ENCODE results near the gene HMX1. TPM values are rescaled to one million over a fixed set of nuclear protein-coding genes. Genes with fewer than 3 reads are reported as not detected.

Gene HMX1
- total RNA-seq, 4 donors from 2014 or later, result not detected

DNA sequence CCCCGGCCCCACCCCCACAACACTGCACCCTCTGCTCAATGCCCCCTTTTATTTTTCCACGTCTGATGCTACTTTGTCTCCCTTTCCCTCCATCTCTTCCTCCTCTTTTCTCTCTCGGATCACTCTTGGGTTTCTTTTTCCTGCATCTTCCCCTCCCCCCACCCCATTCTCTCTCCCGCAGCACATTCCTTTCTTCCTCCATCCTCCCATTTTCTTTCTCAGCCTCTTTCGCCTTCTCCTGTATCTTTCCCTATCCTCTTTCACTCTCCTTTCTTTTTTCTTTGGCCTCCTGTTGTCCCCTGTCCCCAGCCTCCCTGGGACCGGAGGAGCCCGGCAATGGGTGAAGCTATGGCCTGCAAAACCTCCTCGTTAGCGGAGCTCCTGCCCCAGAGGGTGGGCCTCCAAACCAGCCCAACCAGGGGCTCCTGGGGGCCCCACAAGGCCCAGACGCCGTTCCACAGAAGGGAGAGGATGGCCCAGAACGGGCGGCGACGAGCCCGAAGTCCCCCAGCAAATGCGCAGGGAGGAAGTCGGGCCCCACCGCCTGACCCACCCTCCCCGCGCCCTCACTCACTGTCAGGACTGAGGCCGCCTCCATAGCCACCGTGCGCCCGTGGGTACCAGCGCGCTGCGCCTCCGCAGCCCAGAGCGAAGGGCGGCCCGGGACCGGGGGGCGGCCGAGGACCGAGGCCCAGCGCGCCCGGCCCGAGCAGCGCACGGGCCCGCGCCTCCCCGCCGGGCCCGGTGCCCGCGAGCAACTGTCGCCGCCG lies 807 bp downstream of the HMX1 start:
- no peak for ATAC-seq
- 0 to 6% methylated on average over 3 to 7 of the region's 52 CpGs for WGBS, 2 donors (ENCODE audit: low coverage in 1 of 2)
- no peak overlapping the region for H3K27ac ChIP-seq
- no peaks in the 10 kb centered on the region for H3K36me3 ChIP-seq
- H3K27me3 ChIP-seq, result peaks cover 100% of the 10 kb centered on the region
- H3K9me3 ChIP-seq, result no peaks in the 10 kb centered on the region
- TF ChIP-seq POLR2A (IDR thresholded peaks at IDR 0.05) (no peak), POLR2AphosphoS5 (IDR thresholded peaks at IDR 0.05) (no peak), EP300 (IDR thresholded peaks at IDR 0.05) (no peak)
- TF ChIP-seq, protein P1, sequence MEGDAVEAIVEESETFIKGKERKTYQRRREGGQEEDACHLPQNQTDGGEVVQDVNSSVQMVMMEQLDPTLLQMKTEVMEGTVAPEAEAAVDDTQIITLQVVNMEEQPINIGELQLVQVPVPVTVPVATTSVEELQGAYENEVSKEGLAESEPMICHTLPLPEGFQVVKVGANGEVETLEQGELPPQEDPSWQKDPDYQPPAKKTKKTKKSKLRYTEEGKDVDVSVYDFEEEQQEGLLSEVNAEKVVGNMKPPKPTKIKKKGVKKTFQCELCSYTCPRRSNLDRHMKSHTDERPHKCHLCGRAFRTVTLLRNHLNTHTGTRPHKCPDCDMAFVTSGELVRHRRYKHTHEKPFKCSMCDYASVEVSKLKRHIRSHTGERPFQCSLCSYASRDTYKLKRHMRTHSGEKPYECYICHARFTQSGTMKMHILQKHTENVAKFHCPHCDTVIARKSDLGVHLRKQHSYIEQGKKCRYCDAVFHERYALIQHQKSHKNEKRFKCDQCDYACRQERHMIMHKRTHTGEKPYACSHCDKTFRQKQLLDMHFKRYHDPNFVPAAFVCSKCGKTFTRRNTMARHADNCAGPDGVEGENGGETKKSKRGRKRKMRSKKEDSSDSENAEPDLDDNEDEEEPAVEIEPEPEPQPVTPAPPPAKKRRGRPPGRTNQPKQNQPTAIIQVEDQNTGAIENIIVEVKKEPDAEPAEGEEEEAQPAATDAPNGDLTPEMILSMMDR (IDR thresholded peaks at IDR 0.05), result no peak
- H3K4me1 ChIP-seq, result peaks cover 0 to 42% (median 0%) of the 10 kb centered on the region in 3 donors
- peak overlapping the region in 1 of 2 donors; percentile 35 for H3K4me3 ChIP-seq

DNA sequence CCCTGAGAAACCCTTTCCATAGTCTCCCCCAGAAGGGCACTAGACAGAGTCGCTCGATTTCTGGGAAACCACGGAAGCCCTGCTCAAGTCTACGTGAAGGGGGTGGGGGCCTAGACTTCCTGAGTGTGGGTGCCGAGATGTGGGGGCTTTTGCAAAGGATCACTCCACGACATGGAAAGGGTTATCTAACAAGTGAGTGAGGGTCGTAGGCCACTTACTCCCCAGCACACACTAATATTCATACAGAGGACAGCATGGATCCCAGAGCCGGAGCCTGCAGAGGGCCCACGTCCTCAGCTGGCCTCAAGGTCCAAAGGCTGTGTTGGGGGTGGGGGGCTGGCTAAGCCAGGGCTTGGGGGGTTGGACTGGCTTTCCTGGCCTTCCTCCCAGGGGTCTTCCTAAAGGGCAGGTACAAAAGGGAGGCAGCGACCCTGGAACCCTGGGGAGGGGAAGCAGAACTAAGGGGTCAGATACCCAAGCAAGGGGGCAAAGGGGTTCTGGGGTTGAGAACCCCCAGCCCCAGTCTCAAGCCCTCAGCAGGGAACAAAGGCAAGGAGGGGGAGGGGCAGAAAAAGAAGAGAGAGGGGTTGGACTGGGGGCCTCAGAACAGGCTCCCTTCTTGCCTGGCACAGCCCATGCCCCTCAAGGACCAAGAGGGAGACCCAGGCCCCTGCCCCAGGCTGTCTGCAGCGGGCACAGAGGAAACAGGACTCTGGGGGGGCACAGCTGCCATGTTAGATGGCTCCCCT lies 1.6 kb downstream of the HMX1 start:
- Histone ChIP-seq H3K9me3 (no peaks in the 10 kb centered on the region), H3K36me3 (no peaks in the 10 kb centered on the region), H3K27ac (no peak overlapping the region), H3K4me3 (no peak overlapping the region), H3K4me1 (peaks cover 0 to 42% (median 0%) of the 10 kb centered on the region in 3 donors), H3K27me3 (peaks cover 100% of the 10 kb centered on the region)
- TF ChIP-seq EP300 (IDR thresholded peaks at IDR 0.05) (no peak), POLR2AphosphoS5 (IDR thresholded peaks at IDR 0.05) (no peak), POLR2A (IDR thresholded peaks at IDR 0.05) (no peak)
- TF ChIP-seq, protein P1 (IDR thresholded peaks at IDR 0.05), result no peak
- no peak for ATAC-seq
- 10% methylated on average over 6 to 11 of the region's 11 CpGs for WGBS, 2 donors (ENCODE audit: low coverage in 1 of 2)

DNA sequence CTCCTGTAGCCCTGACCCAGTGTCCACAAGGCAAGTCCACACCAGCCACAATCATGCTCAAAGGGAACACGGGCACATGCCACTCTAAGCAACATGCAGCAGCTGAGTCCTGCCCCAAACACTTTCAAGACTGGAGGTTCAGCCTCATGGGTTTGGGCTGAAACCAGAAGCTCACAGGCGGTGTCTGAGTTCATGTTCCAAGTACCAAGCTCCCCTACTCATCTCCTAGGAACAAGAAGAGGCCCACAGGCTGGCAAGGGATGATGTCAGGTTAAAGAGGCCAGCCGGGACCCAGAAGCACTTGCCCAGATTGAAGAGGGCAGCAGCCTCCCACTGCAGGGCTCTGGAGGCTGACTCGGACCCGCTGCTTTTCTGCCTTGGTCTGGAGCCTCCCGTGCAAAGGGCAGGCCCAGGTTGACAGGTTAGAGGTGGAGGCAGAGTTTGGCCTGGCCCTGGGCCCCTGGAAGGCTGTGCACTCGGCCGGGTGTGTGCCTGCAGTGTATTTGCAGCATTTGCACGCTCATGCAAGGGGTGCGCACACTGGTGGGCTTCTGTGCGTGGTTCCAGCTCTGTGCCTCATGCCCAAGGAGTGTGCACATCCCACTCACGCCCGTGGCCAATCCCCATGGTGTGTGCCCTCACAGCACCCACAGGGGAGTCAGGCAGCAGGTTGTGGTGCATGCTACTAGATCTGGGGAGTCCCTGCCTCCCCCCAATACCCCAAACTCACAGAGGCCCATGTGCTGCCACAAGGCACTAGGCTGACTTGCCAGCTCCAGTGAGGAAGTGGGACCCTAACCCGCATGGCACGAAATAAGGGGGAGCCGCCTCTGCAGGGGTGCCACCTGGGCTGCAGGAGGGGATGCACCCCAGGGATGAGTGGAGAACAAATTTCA lies 2.4 kb downstream of the HMX1 start:
- TF ChIP-seq POLR2AphosphoS5 (IDR thresholded peaks at IDR 0.05) (no peak), EP300 (IDR thresholded peaks at IDR 0.05) (no peak), POLR2A (IDR thresholded peaks at IDR 0.05) (no peak)
- TF ChIP-seq, protein P1 (IDR thresholded peaks at IDR 0.05), result no peak
- Histone ChIP-seq H3K4me1 (peaks cover 0 to 42% (median 0%) of the 10 kb centered on the region in 3 donors), H3K9me3 (no peaks in the 10 kb centered on the region), H3K27me3 (peaks cover 100% of the 10 kb centered on the region), H3K27ac (no peak overlapping the region), H3K4me3 (no peak overlapping the region), H3K36me3 (no peaks in the 10 kb centered on the region)
- no peak for ATAC-seq
- 24 to 29% methylated on average over 1 to 6 of the region's 16 CpGs for WGBS, 2 donors (ENCODE audit: low coverage in 1 of 2)

DNA sequence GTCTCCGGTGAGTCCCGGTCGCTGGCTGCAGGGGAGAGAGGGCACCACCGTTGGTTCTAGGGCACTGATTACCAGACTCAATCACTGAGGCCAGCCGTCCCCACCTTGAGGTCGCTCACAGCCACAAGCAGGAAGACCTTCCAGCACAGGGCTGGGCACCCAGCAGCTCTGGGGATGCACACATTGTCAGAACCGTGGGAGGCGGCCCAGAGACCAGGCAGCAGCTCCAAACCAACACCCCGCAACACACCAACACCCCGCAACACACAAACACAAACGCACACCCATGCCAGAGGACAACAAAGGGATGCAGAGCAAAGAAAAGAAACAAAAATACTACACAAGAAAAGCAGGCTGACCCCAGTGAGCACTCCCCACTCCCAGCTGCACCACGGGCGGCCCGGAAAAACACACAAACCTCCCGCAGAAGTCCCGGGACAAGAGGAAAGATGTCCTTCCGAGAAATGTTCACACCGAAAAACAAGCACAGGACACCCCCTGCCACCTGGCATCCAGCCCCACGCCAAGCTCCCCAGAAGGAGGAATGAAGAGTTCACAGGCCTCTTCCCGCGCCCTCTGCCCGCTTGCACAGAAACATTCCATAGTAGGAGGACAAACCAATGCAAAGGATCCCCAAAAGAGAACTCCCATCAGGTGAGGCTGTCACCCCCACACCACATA lies 3.2 kb downstream of the HMX1 start:
- H3K36me3 ChIP-seq, result no peaks in the 10 kb centered on the region
- ATAC-seq, result no peak
- peaks cover 0 to 42% (median 0%) of the 10 kb centered on the region in 3 donors for H3K4me1 ChIP-seq
- H3K27ac ChIP-seq, result no peak overlapping the region
- H3K27me3 ChIP-seq, result peaks cover 100% of the 10 kb centered on the region
- H3K9me3 ChIP-seq, result no peaks in the 10 kb centered on the region
- TF ChIP-seq, protein P1 (IDR thresholded peaks at IDR 0.05), result no peak
- TF ChIP-seq EP300 (IDR thresholded peaks at IDR 0.05) (no peak), POLR2AphosphoS5 (IDR thresholded peaks at IDR 0.05) (no peak), POLR2A (IDR thresholded peaks at IDR 0.05) (no peak)
- H3K4me3 ChIP-seq, result no peak overlapping the region
- 18 to 28% methylated on average over 4 to 12 of the region's 22 CpGs for WGBS, 2 donors (ENCODE audit: low coverage in 1 of 2)

Measured in gastroesophageal sphincter (tissue), 4 donors.